GM12878 (cell line): ENCODE measurements around the gene POU2AF1. TPM values are rescaled to one million over a fixed set of nuclear protein-coding genes. Genes with fewer than 3 reads are reported as not detected.

Experiments
- ATAC-seq: fragments of 200-7000 bp; cut with Tn5 transposase; 3 replicates; pipeline ENCODE4 v1.9.1; 2020; ENCODE audit warnings: mild to moderate bottlenecking, moderate library complexity
- BruUV-seq: library from RNA; stranded (reverse); fragments of 400-500 nt; replicated peaks from 2 replicates; lab custom pipeline; 2021; lab: Mats Ljungman, UMichigan
- CTCF ChIA-PET: fragments of 300-600 bp; sonication (Branson Sonifier 250); formaldehyde crosslinking; extraction: SDS; loops from one replicate; lab custom pipeline; 2021; ENCODE audit warnings: inconsistent platforms; lab: Yijun Ruan, JAX
- POLR2A ChIA-PET: fragments of 350-600 bp; formaldehyde crosslinking; extraction: SDS; loops from one replicate; lab custom pipeline; 2021; ENCODE audit warnings: inconsistent platforms; lab: Charles Lee
- RAD21 ChIA-PET: fragments of 300-600 bp; sonication (Branson Sonifier 250); formaldehyde crosslinking; loops from one replicate; lab custom pipeline; 2023; ENCODE audit warnings: antibody characterized with exemption; ENCODE audit not compliant: unreplicated experiment; lab: Charles Lee
- SMC1A ChIA-PET: fragments of 300-600 bp; sonication (Branson Sonifier 250); formaldehyde crosslinking; loops from one replicate; lab custom pipeline; 2023; ENCODE audit not compliant: unreplicated experiment, uncharacterized antibody; lab: Charles Lee
- DNase-seq: peaks from one replicate; pipeline ENCODE4 v3.0.0-alpha.2; 2011; ENCODE audit warnings: low read depth, low spot score
- FAIRE-seq: peaks from 3 replicates; lab custom pipeline; 2011; peaks lifted over from hg19 to GRCh38; lab: Jason Lieb, UNC
- H2AFZ ChIP-seq: 2 replicates; pipeline ENCODE4 v1.6.0; 2011; ENCODE audit warnings: low read depth, low read length, control low read depth; ENCODE audit not compliant: control insufficient read depth
- H3K27ac ChIP-seq: 2 replicates; pipeline ENCODE4 v1.5.1; 2011; ENCODE audit warnings: control low read depth; ENCODE audit not compliant: control insufficient read depth, insufficient read depth
- H3K27me3 ChIP-seq, 2 experiments: replicated peaks in 1 of 2; 2 replicates each; pipeline versions ENCODE4 v1.6.0 to v1.6.1; 2011; ENCODE audit warnings: low read length in 1 of 2; ENCODE audit not compliant: control insufficient read depth in 2 of 2, insufficient read depth in 2 of 2
- H3K36me3 ChIP-seq, 2 experiments: 2 replicates each; pipeline ENCODE4 v1.5.1; 2011; ENCODE audit warnings: low read length in 1 of 2; ENCODE audit not compliant: control insufficient read depth in 2 of 2, insufficient read depth in 2 of 2
- H3K4me1 ChIP-seq: 2 replicates; pipeline ENCODE4 v1.6.1; 2011; ENCODE audit warnings: mild to moderate bottlenecking, low read length, moderate library complexity, mixed read lengths; ENCODE audit not compliant: control insufficient read depth, insufficient read depth
- H3K4me2 ChIP-seq: 2 replicates; pipeline ENCODE4 v1.6.0; 2011; ENCODE audit warnings: control low read depth; ENCODE audit not compliant: control insufficient read depth, insufficient read depth
- H3K4me3 ChIP-seq: fragments of 200-600 bp; sonication (generic); 2 replicates; pipeline ENCODE4 v1.5.1; 2016
- H3K79me2 ChIP-seq: 2 replicates; pipeline ENCODE4 v1.6.0; 2011; ENCODE audit warnings: low read length; ENCODE audit not compliant: control insufficient read depth, insufficient read depth
- H3K9ac ChIP-seq: 2 replicates; pipeline ENCODE4 v1.8.0; 2011; ENCODE audit warnings: low read length, control low read depth, mixed read lengths; ENCODE audit not compliant: control insufficient read depth, insufficient read depth
- H3K9me3 ChIP-seq: replicated peaks from 3 replicates; pipeline ENCODE4 v1.5.1; 2011; ENCODE audit warnings: mild to moderate bottlenecking, low read length; ENCODE audit not compliant: control insufficient read depth, insufficient read depth
- H4K20me1 ChIP-seq: 2 replicates; pipeline ENCODE4 v1.6.0; 2011; ENCODE audit not compliant: control insufficient read depth, insufficient read depth
- ATF3 ChIP-seq: IDR thresholded peaks from 2 replicates; pipeline ENCODE4 v1.6.1; 2011; ENCODE audit warnings: low read depth, mild to moderate bottlenecking, low read length, moderate library complexity, borderline replicate concordance; ENCODE audit errors: extremely low read depth
- BACH1 ChIP-seq: fragments of 450-650 bp; IDR thresholded peaks from 2 replicates; pipeline ENCODE4 v1.6.1; 2017; ENCODE audit warnings: mild to moderate bottlenecking, borderline replicate concordance
- GABPA ChIP-seq: IDR thresholded peaks from 2 replicates; pipeline ENCODE4 v1.6.1; 2014; ENCODE audit warnings: antibody characterized with exemption, low read depth, mild to moderate bottlenecking, inconsistent platforms
- NFXL1 ChIP-seq: fragments of 450-650 bp; IDR thresholded peaks from 2 replicates; pipeline ENCODE4 v1.6.1; 2017; ENCODE audit warnings: antibody characterized with exemption, mild to moderate bottlenecking, borderline replicate concordance
- NR2C1 ChIP-seq: fragments of 450-650 bp; IDR thresholded peaks from 2 replicates; pipeline ENCODE4 v1.6.1; 2017; ENCODE audit warnings: antibody characterized with exemption, mild to moderate bottlenecking, moderate library complexity
- PAX8 ChIP-seq: fragments of 450-650 bp; IDR thresholded peaks from 2 replicates; pipeline ENCODE4 v1.6.1; 2017; ENCODE audit warnings: mild to moderate bottlenecking, moderate library complexity
- POLR2A ChIP-seq: IDR thresholded peaks from 2 replicates; pipeline ENCODE4 v1.6.1; 2011; ENCODE audit warnings: low read depth, mild to moderate bottlenecking, low read length
- RELB ChIP-seq: fragments of 450-650 bp; IDR thresholded peaks from 2 replicates; pipeline ENCODE4 v1.6.1; 2017; ENCODE audit warnings: low read depth, mild to moderate bottlenecking, moderate library complexity
- SPI1 ChIP-seq: IDR thresholded peaks from 2 replicates; pipeline ENCODE4 v1.6.1; 2011; ENCODE audit warnings: low read depth, mild to moderate bottlenecking, low read length, moderate library complexity, borderline replicate concordance; ENCODE audit not compliant: insufficient read depth
- STAT3 ChIP-seq: IDR thresholded peaks from 2 replicates; pipeline ENCODE4 v1.6.1; 2011; ENCODE audit warnings: low read depth, low read length, improper control_type of control experiment
- TCF12 ChIP-seq: IDR thresholded peaks from 2 replicates; pipeline ENCODE4 v1.6.1; 2011; ENCODE audit warnings: low read depth, mild to moderate bottlenecking, low read length
- YBX1 ChIP-seq: fragments of 450-650 bp; IDR thresholded peaks from 2 replicates; pipeline ENCODE4 v1.6.1; 2016; ENCODE audit warnings: antibody characterized with exemption
- ZZZ3 ChIP-seq: IDR thresholded peaks from 2 replicates; pipeline ENCODE4 v1.6.1; 2011; ENCODE audit warnings: low read depth; ENCODE audit not compliant: control insufficient read depth, insufficient read length
- WGBS: methylation state at CpG from one replicate; pipeline ENCODE4 v1.1.6; 2016; ENCODE audit warnings: low lambda C conversion rate; ENCODE audit not compliant: insufficient replicate concordance, insufficient coverage; ENCODE audit errors: missing lambda C conversion rate; 5-methylcytosine and 5-hydroxymethylcytosine counted together
- in situ Hi-C: fragments of 300-500 bp; cut with MboI; formaldehyde crosslinking; loops from 9 replicates; pipeline ENCODE4 v1.14.3; 2018; ENCODE audit warnings: mixed read lengths
- intact Hi-C: fragments of 100-400 bp; cut with micrococcal nuclease; formaldehyde crosslinking; loops from one replicate; pipeline ENCODE4 v1.14.2; 2022; ENCODE audit not compliant: unreplicated experiment
- polyA plus RNA-seq, 11 experiments: library from polyadenylated mRNA; depleted of rRNA in 4 of 11; unstranded in 6 of 11; stranded (reverse) in 5 of 11; fragments of >200 nt; fragmentation: Nextera tagmentation in 4 of 11; fragmentation: Illumina TruSeq in 1 of 11; extraction: Ambion mirVana in 4 of 11; extraction: Trizol in 1 of 11; gene quantifications; 1 replicate in 1 of 11; 2 replicates in 10 of 11; pipeline versions ENCODE4 v1.2.1 to v1.2.3, GENCODE V29; 2011 to 2016; ENCODE audit warnings: inconsistent platforms in 2 of 11, missing spikeins in 2 of 11, low read depth in 1 of 11
- total RNA-seq, 4 experiments: library from RNA; depleted of rRNA in 3 of 4; stranded (reverse); fragments of >200 nt in 3 of 4; fragmentation: Illumina TruSeq in 1 of 4; extraction: Trizol in 1 of 4; gene quantifications; 2 replicates each; pipeline versions ENCODE4 v1.2.1 to v1.2.3, GENCODE V29; 2013 to 2021

Gene POU2AF1
- total and polyA plus RNA-seq, 10 of the 15 experiments (the other 5 are each of a cell fraction or from before 2014, with no cell fraction given) = 13.1 to 169 (median 75.5) TPM

- POLR2A ChIA-PET = interaction anchor here (1.1 to 3.5 kb wide), 6 partner anchors 9 to 35 kb away, joined by 3 to 12 read pairs (median 6); no protein-coding TSS in a partner anchor
- CTCF ChIA-PET = interaction anchor here (1.0 to 3.3 kb wide), 3 partner anchors 12 to 64 kb away, joined by 3 to 12 read pairs (median 7); no protein-coding TSS in a partner anchor
- H3K27ac ChIP-seq = no peak overlapping the region
Observed at GRCh38 chr11:111382451-111382850, 3.4 kb upstream of the POU2AF1 start.

More at GRCh38 chr11:111382451-111382850, 3.4 kb upstream of the POU2AF1 start:
- WGBS = 50% methylated on average over 2 of the region's 2 CpGs
- ATAC-seq (no peak), DNase-seq (no peak), FAIRE-seq (no peak)
- no peak for TF ChIP-seq YBX1
- no peak for TF ChIP-seq TCF12
- no peak for TF ChIP-seq NFXL1
- TF ChIP-seq ZZZ3 = no peak
- TF ChIP-seq BACH1 = no peak
- TF ChIP-seq NR2C1 = no peak
- no peak for TF ChIP-seq STAT3
- TF ChIP-seq ATF3 = no peak
- no peak for TF ChIP-seq RELB
- no peak for TF ChIP-seq SPI1
- no peak for TF ChIP-seq POLR2A
- TF ChIP-seq PAX8 = no peak
- no peak for TF ChIP-seq GABPA
- Histone ChIP-seq H3K4me2 (no peak overlapping the region), H3K36me3 (no peaks in the 10 kb centered on the region), H2AFZ (peak overlapping the region; percentile 33; the same call in 1 of the 2 replicates), H3K27me3 (no peaks in the 10 kb centered on the region), H3K9ac (no peak overlapping the region), H3K9me3 (peaks cover 2% of the 10 kb centered on the region; the same call in 2 of the 3 replicates), H3K79me2 (peaks cover 29% of the 10 kb centered on the region), H3K4me1 (peaks cover 17% of the 10 kb centered on the region), H3K4me3 (no peak overlapping the region), H4K20me1 (no peaks in the 10 kb centered on the region)
- intact Hi-C loops (no loop called here), in situ Hi-C loops (no loop called here)
- no TSS peak for BruUV-seq
- RAD21 ChIA-PET = interaction anchor here (1.3 to 1.9 kb wide), 2 partner anchors 13 to 35 kb away, joined by 4 to 9 read pairs; no protein-coding TSS in a partner anchor
- SMC1A ChIA-PET = interaction anchor here (1.3 to 6.2 kb wide), 4 partner anchors 8 to 40 kb away, joined by 6 to 105 read pairs (median 14); no protein-coding TSS in a partner anchor
